Retinal pigment epithelial cell (primary cell): ENCODE results near the gene DUOX1.
"Not testable (repeated sequence)": the region's sequence is repeated elsewhere in the genome, so short reads cannot be mapped to it uniquely, and the experiment has no call there.

Source experiments
- DNase-seq: peaks from one replicate; pipeline ENCODE4 v3.0.0-alpha.2; 2010; ENCODE audit warnings: low read depth
- H3K4me3 ChIP-seq: 2 replicates; pipeline ENCODE4 v1.5.1; 2011; ENCODE audit warnings: mild to moderate bottlenecking, low read length, control low read depth, moderate library complexity
- CTCF ChIP-seq: conservative IDR thresholded peaks from 2 replicates; pipeline ENCODE4 v1.5.1; 2011; ENCODE audit warnings: low read depth, low read length, control low read depth, inconsistent platforms

Gene DUOX1

DNA sequence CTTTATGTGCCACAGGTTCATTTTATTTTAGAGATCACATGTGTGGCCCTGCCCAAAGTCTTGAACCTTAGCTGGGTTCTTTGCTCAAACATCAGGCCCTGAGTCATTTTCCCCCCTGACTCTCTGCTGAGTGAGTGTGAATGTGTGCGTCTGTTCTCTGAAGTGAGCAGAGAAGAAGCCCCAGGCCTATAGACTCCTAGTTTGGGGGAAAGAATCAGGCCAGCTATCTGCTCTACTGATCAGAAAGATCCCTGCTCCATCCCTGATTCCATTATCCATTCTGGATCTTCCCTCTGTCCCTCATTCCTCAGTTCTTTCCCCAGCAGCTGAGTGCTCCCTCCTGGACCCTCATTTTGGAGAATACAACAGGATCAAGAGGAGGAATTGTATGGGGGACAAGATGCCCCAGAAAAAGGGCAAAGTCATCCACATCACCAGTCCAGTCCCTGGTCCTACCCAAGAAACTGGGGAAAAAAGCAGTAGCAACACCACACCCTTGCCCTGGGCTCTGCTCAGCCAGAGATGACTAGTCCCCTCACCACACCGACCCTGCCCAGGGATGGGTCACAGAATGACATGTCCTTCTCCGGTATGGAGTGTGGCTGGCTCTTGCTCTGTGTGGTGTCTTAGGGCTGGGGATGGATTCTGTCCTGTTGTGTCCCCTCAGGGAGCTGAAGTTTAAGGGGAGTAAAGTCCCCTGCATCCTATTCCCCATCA is 3.2 kb downstream of the DUOX1 start:
- H3K4me3 ChIP-seq = no peak overlapping the region
- no peak for TF ChIP-seq CTCF
- DNase-seq = no peak

DNA sequence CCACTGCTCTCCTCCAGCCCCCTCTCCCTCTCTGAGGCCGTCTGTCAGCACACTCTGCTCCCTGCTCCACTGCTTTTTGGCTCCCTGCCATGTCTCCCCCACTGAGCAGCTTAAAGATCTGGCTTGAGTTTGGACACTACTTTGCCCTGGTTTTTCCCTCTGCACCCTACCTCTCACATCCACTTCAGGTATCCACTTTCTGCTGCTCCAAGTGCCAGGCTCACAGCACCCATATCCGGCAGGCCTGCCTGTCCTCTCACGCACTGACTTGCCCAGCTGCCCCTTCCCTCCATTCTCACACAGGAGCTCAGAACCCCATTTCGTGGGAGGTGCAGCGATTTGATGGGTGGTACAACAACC is 3.7 kb downstream of the DUOX1 start:
- TF ChIP-seq CTCF = no peak
- H3K4me3 ChIP-seq = no peak overlapping the region
- no peak for DNase-seq

- no peak overlapping the region for H3K4me3 ChIP-seq
- DNase-seq = no peak
- TF ChIP-seq CTCF = no peak
These were observed 4.3 kb downstream of the DUOX1 start for GRCh38 chr15:45134046-45134445.

DNA sequence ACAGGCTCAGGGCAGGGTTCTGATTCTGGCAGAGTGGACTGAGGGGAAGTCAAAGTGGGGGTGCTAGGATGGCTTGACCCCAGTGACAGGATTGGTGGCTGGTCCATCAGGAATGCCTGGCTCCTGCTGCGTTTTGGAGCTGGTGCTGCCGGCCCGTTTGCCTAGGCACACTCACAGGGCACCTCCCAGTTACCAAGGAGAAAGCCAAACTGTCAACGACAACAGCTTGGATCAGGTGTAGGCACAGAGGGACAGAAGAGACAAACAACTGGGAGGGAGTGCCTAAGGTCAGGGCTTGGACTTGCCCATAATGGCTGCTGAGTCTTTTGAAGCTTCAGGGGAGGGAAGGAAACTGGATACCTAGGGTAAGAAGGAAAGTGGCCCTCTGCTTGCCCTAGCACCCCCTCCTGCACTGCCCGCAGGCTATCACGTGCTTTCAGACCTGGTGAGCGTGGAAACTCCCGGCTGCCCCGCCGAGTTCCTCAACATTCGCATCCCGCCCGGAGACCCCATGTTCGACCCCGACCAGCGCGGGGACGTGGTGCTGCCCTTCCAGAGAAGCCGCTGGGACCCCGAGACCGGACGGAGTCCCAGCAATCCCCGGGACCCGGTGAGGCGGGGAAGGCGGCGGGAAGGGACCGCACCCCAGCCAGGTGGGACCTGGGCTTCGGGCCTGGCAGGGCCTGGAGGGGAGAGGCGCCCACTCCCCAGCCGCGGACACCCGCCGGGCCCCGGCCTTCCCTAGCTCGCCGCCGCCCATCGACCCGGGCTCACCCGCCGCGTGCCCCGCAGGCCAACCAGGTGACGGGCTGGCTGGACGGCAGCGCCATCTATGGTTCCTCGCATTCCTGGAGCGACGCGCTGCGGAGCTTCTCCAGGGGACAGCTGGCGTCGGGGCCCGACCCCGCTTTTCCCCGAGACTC is 5.1 kb downstream of the DUOX1 start:
- H3K4me3 ChIP-seq = no peak overlapping the region
- no peak for DNase-seq
- TF ChIP-seq CTCF = peak; percentile 26

DNA sequence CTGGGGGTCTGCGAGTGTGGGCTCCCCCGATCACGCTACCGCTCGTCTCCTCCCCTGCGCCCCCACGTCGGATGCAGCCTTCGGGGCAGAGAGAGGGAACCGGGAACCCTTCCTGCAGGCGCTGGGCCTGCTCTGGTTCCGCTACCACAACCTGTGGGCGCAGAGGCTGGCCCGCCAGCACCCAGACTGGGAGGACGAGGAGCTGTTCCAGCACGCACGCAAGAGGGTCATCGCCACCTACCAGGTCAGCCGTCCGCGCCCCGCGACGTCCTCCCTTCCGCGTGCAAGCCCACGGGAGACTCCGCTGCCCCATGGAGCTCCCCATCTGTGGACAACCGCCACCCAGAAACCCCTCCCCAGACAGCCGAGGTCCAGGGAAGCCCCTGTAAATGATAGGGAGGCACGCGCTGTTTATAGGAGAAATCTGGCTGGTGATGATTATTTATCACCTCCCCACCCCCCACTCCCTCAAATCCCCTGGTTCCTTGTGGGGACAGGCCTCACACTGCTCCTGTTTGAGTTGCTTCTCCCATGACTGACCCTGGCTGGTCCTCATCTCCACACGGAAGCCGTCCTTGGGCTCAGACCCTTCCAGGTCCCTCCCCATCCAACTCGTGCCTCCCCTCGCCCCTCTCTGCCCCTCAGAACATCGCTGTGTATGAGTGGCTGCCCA is 6.0 kb downstream of the DUOX1 start:
- not testable (repeated sequence) for H3K4me3 ChIP-seq, DNase-seq

DNA sequence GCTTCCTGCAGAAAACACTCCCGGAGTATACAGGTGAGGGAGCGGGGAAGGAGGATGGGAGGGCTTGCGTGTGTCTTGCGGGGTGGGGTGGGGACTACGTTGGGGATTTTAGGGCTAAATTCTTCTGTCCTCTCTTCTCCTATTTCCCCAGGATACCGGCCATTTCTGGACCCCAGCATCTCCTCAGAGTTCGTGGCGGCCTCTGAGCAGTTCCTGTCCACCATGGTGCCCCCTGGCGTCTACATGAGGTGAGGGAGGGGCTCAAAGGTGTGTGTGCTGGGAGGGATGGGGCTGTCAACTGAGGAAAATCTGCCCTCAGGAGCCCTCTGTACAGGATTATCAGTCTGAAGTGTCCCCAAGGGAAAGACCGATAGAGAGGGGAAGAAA is 6.6 kb downstream of the DUOX1 start:
- no peak overlapping the region for H3K4me3 ChIP-seq
- peak; percentile 56 for TF ChIP-seq CTCF
- DNase-seq = no peak

DNA sequence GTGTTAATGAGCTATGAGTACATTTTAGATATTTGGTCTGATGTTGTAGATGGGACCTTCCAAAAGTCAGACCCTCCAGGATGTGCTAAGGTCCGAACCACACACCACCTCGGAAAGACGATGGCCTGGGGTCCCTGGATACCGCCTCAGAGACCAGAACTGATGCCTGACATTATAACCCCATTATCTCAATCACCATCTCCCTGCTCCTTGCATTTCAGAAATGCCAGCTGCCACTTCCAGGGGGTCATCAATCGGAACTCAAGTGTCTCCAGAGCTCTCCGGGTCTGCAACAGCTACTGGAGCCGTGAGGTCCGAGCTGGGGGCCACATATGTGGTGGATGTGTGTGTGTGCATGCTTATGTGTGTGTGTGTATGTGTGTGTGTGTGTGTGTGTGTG is 7.9 kb downstream of the DUOX1 start:
- H3K4me3 ChIP-seq = no peak overlapping the region
- no peak for DNase-seq
- TF ChIP-seq CTCF = no peak
